ENCODE results near the gene PAPOLB.

DNA sequence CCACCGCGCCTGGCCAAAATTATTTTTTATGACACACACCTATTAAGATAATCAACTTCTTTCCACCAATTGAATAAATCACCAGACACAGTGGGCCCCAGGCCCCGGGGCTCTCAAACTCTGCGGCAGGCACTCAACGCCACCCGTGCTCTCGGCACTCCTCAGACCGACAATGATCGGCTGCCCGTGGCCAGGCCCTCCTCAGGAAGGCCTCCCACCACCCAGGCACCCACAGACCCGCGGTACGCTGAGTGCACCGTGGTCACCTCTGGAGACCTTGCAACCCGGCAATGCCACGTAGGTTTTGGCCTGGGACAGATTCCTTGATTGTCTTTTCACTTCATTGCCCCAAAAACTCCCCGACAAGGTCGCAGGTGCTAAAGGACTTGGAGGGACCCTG lies 14.8 kb upstream of the PAPOLB start:
- TF ChIP-seq POLR2A (IDR thresholded peaks at IDR 0.05) (no peak), CTCF (IDR thresholded peaks at IDR 0.05) (no peak), EP300 (IDR thresholded peaks at IDR 0.05) (no peak)
